DOHH2 (cell line): ENCODE measurements around the gene SESN2.
A peak's percentile ranks its signal among the peaks of the same experiment; 100 is the strongest.

Source experiments
- H3F3A ChIP-seq: fragments of 200-600 bp; sonication (generic), shearing (Covaris generic); 2 replicates; pipeline ENCODE4 v1.6.0; 2016; ENCODE audit warnings: antibody characterized with exemption, mild to moderate bottlenecking; ENCODE audit not compliant: control insufficient read depth, insufficient read depth
- H3K27ac ChIP-seq: fragments of 200-600 bp; sonication (generic); 2 replicates; pipeline ENCODE4 v1.5.1; 2014; ENCODE audit warnings: low read depth, mild to moderate bottlenecking, low read length, moderate library complexity
- H3K27me3 ChIP-seq: fragments of 200-600 bp; sonication (generic); 2 replicates; pipeline ENCODE4 v1.6.1; 2014; ENCODE audit warnings: mild to moderate bottlenecking, low read length, mixed read lengths; ENCODE audit not compliant: control insufficient read depth
- H3K36me3 ChIP-seq: fragments of 200-600 bp; sonication (generic); 2 replicates; pipeline ENCODE4 v1.6.1; 2014; ENCODE audit warnings: mild to moderate bottlenecking, low read length, moderate library complexity, mixed read lengths; ENCODE audit not compliant: control insufficient read depth
- H3K4me1 ChIP-seq: fragments of 200-600 bp; sonication (generic); 2 replicates; pipeline ENCODE4 v1.6.1; 2014; ENCODE audit warnings: mild to moderate bottlenecking, low read length, mixed read lengths; ENCODE audit not compliant: control insufficient read depth
- H3K4me2 ChIP-seq: fragments of 200-600 bp; sonication (generic); 2 replicates; pipeline ENCODE4 v1.6.0; 2014; ENCODE audit warnings: mild to moderate bottlenecking, low read length, moderate library complexity
- H3K4me3 ChIP-seq: fragments of 200-600 bp; sonication (generic); 2 replicates; pipeline ENCODE4 v1.5.1; 2014; ENCODE audit warnings: mild to moderate bottlenecking, low read length, mixed read lengths
- H3K79me2 ChIP-seq: fragments of 200-600 bp; sonication (generic); 2 replicates; pipeline ENCODE4 v1.6.1; 2014; ENCODE audit warnings: mild to moderate bottlenecking, low read length, mixed read lengths; ENCODE audit not compliant: control insufficient read depth
- H3K9me2 ChIP-seq: fragments of 200-600 bp; sonication (generic); replicated peaks from 2 replicates; pipeline ENCODE4 v1.6.1; 2014; ENCODE audit warnings: mild to moderate bottlenecking, low read length, mixed read lengths; ENCODE audit not compliant: control insufficient read depth
- H3K9me3 ChIP-seq: fragments of 200-600 bp; sonication (generic); 2 replicates; pipeline ENCODE4 v1.6.1; 2014; ENCODE audit warnings: antibody characterized with exemption, low read length, mixed read lengths; ENCODE audit not compliant: control insufficient read depth, insufficient read depth
- H4K20me1 ChIP-seq: fragments of 200-600 bp; sonication (generic); 2 replicates; pipeline ENCODE4 v1.6.0; 2014; ENCODE audit warnings: low read depth, mild to moderate bottlenecking, antibody characterized with exemption, low read length, moderate library complexity; ENCODE audit not compliant: control insufficient read depth, insufficient read depth
- CTCF ChIP-seq: fragments of 200-600 bp; sonication (generic); IDR thresholded peaks from one replicate; pipeline ENCODE4 v1.5.1; 2014; ENCODE audit warnings: antibody characterized with exemption, mild to moderate bottlenecking, low read depth, low read length; ENCODE audit not compliant: poor library complexity, severe bottlenecking
- EZH2phosphoT487 ChIP-seq: fragments of 200-600 bp; sonication (generic); IDR thresholded peaks from 2 replicates; pipeline ENCODE4 v1.6.1; 2017; ENCODE audit warnings: borderline replicate concordance, mild to moderate bottlenecking, antibody characterized with exemption, low read length, moderate library complexity, mixed read lengths

SESN2 gene

GRCh38 chr1:28235755-28236655, 23.3 kb upstream of the SESN2 start, which contains the start of gene ATP5IF1:
Gene ATP5IF1 (plus strand): TSS chr1:28236124. CDS start chr1:28236184, 60 bp downstream.
- Histone ChIP-seq H3K9me3 (no peaks in the 10 kb centered on the region), H3K36me3 (peaks cover 47% of the 10 kb centered on the region), H3K27me3 (no peaks in the 10 kb centered on the region), H3K27ac (peak within 1 kb of the TSS; percentile 72), H3K4me1 (peaks cover 78% of the 10 kb centered on the region), H3K79me2 (peaks cover 52% of the 10 kb centered on the region), H3K4me2 (peak within 1 kb of the TSS; percentile 98), H3F3A (peaks cover 37% of the 10 kb centered on the region), H4K20me1 (no peaks in the 10 kb centered on the region; the same call in 1 of the 2 replicates), H3K4me3 (peak within 1 kb of the TSS; percentile 96), H3K9me2 (no peaks in the 10 kb centered on the region)
- TF ChIP-seq EZH2phosphoT487 (no peak), CTCF (no peak)

GRCh38 chr1:28236656-28237322, 22.5 kb upstream of the SESN2 start:
- H3K9me2 ChIP-seq, result no peaks in the 10 kb centered on the region
- H3K9me3 ChIP-seq, result no peaks in the 10 kb centered on the region
- no peaks in the 10 kb centered on the region for H3K27me3 ChIP-seq
- H3K36me3 ChIP-seq, result peaks cover 49% of the 10 kb centered on the region
- H3K4me3 ChIP-seq, result peak overlapping the region; percentile 96
- no peaks in the 10 kb centered on the region; the same call in 1 of the 2 replicates for H4K20me1 ChIP-seq
- TF ChIP-seq CTCF (no peak), EZH2phosphoT487 (no peak)
- peak overlapping the region; percentile 72 for H3K27ac ChIP-seq
- peaks cover 45% of the 10 kb centered on the region for H3F3A ChIP-seq
- peaks cover 76% of the 10 kb centered on the region for H3K4me1 ChIP-seq
- peaks cover 48% of the 10 kb centered on the region for H3K79me2 ChIP-seq
- H3K4me2 ChIP-seq, result peak overlapping the region; percentile 98

GRCh38 chr1:28239004-28239403, 20.3 kb upstream of the SESN2 start:
- Histone ChIP-seq H3K9me2 (no peaks in the 10 kb centered on the region), H3K4me1 (peaks cover 85% of the 10 kb centered on the region), H3K4me3 (no peak overlapping the region), H3K27me3 (no peaks in the 10 kb centered on the region), H3K36me3 (peaks cover 55% of the 10 kb centered on the region), H3F3A (peaks cover 59% of the 10 kb centered on the region), H3K4me2 (peak overlapping the region; percentile 9; the same call in 1 of the 2 replicates), H3K27ac (peak overlapping the region; percentile 72), H4K20me1 (no peaks in the 10 kb centered on the region; the same call in 1 of the 2 replicates), H3K9me3 (no peaks in the 10 kb centered on the region), H3K79me2 (peaks cover 43% of the 10 kb centered on the region)
- TF ChIP-seq CTCF, result no peak
- TF ChIP-seq EZH2phosphoT487, result no peak
